K562 (cell line): ENCODE data around the gene PKHD1. TPM values are rescaled to one million over a fixed set of nuclear protein-coding genes. Genes with fewer than 3 reads are reported as not detected.

ENCODE experiments used
- ATAC-seq: fragments of 200-7000 bp; cut with Tn5 transposase; 3 replicates; pipeline ENCODE4 v1.9.1; 2020; ENCODE audit warnings: moderate library complexity
- BruUV-seq: library from RNA; stranded (reverse); fragments of 400-500 nt; replicated peaks from 2 replicates; lab custom pipeline; 2021; lab: Mats Ljungman, UMichigan
- CTCF ChIA-PET: fragments of 300-600 bp; formaldehyde crosslinking; extraction: SDS; loops from one replicate; lab custom pipeline; 2021; ENCODE audit warnings: low intra/inter-chr PET ratio; lab: Yijun Ruan, JAX
- POLR2A ChIA-PET: fragments of 300-600, 350-650 bp; sonication (Branson Sonifier 250); formaldehyde crosslinking; extraction: SDS; loops from one replicate; lab custom pipeline; 2021; ENCODE audit warnings: antibody characterized with exemption, inconsistent platforms; lab: Yijun Ruan, JAX
- DNase-seq, 4 experiments: peaks; one replicate each; pipeline versions ENCODE4 v3.0.0 to v3.0.0-alpha.2; 2011 to 2018; ENCODE audit warnings: low spot score in 3 of 4, mixed read lengths in 3 of 4; ENCODE audit errors: extremely low read depth in 1 of 4
- FAIRE-seq: peaks from 2 replicates; lab custom pipeline; 2011; peaks lifted over from hg19 to GRCh38; lab: Jason Lieb, UNC
- H2AFZ ChIP-seq: 2 replicates; pipeline ENCODE4 v1.6.0; 2011; ENCODE audit warnings: low read depth, low read length, control low read depth, inconsistent platforms
- H3K27ac ChIP-seq: fragments of 200-600 bp; 3 replicates; pipeline ENCODE4 v1.8.0; 2011; ENCODE audit warnings: low read depth, mild to moderate bottlenecking, control low read depth, inconsistent platforms, low read length, moderate library complexity, mixed read lengths; ENCODE audit errors: extremely low read depth
- H3K27me3 ChIP-seq, 2 experiments: fragments of 300-600 bp in 1 of 2; 2 replicates in 1 of 2; 3 replicates in 1 of 2; pipeline versions ENCODE4 v1.6.0 to v1.8.0; 2011; ENCODE audit warnings: inconsistent platforms in 2 of 2, low read length in 2 of 2, mild to moderate bottlenecking in 1 of 2, mixed read lengths in 1 of 2, moderate library complexity in 1 of 2; ENCODE audit not compliant: control insufficient read depth in 2 of 2, insufficient read depth in 2 of 2
- H3K36me3 ChIP-seq: fragments of 300-600 bp; 3 replicates; pipeline ENCODE4 v1.8.0; 2011; ENCODE audit warnings: mild to moderate bottlenecking, low read length, inconsistent platforms; ENCODE audit not compliant: control insufficient read depth, insufficient read depth
- H3K4me1 ChIP-seq, 2 experiments: fragments of 200-600 bp in 1 of 2; replicated peaks in 1 of 2; 2 replicates in 1 of 2; 3 replicates in 1 of 2; pipeline versions ENCODE4 v1.5.1 to v1.8.0; 2011; ENCODE audit warnings: inconsistent platforms in 2 of 2, low read length in 2 of 2, mild to moderate bottlenecking in 1 of 2, mixed read lengths in 1 of 2, moderate library complexity in 1 of 2; ENCODE audit not compliant: control insufficient read depth in 2 of 2, insufficient read depth in 2 of 2
- H3K4me2 ChIP-seq: 2 replicates; pipeline ENCODE4 v1.6.1; 2011; ENCODE audit warnings: low read length, control low read depth, inconsistent platforms, mixed read lengths; ENCODE audit not compliant: insufficient read depth
- H3K4me3 ChIP-seq: fragments of 200-600 bp; sonication (generic), shearing (Covaris generic); 2 replicates; pipeline ENCODE4 v1.5.1; 2016; ENCODE audit warnings: control low read depth, inconsistent platforms
- H3K79me2 ChIP-seq: fragments of 200-600 bp; 3 replicates; pipeline ENCODE4 v1.8.0; 2011; ENCODE audit warnings: low read length, inconsistent platforms; ENCODE audit not compliant: control insufficient read depth, insufficient read depth
- H3K9ac ChIP-seq, 2 experiments: 2 replicates each; pipeline versions ENCODE4 v1.6.0 to v1.6.1; 2011; ENCODE audit warnings: low read depth in 2 of 2, low read length in 2 of 2, control low read depth in 1 of 2, inconsistent platforms in 1 of 2, mild to moderate bottlenecking in 1 of 2, mixed read lengths in 1 of 2; ENCODE audit not compliant: insufficient read depth in 1 of 2
- H3K9me1 ChIP-seq: one replicate; pipeline ENCODE4 v1.6.0; 2011; ENCODE audit warnings: inconsistent platforms, mild to moderate bottlenecking, low read length, moderate library complexity; ENCODE audit not compliant: control insufficient read depth, insufficient read depth
- H3K9me3 ChIP-seq: replicated peaks from 2 replicates; pipeline ENCODE4 v1.5.1; 2011; ENCODE audit warnings: low read depth, low read length, inconsistent platforms; ENCODE audit not compliant: control insufficient read depth, insufficient read depth
- H4K20me1 ChIP-seq: replicated peaks from 2 replicates; pipeline ENCODE4 v1.6.1; 2011; ENCODE audit warnings: low read length, inconsistent platforms, mixed read lengths; ENCODE audit not compliant: control insufficient read depth, insufficient read depth
- CREBBP ChIP-seq: IDR thresholded peaks from one replicate; pipeline ENCODE4 v1.6.1; 2012; ENCODE audit warnings: low read depth, mild to moderate bottlenecking, control low read depth, inconsistent platforms, low read length
- ESRRB ChIP-seq: fragments of 250-450 bp; sonication (Bioruptor Pico); IDR thresholded peaks from 2 replicates; pipeline ENCODE4 v1.5.0; 2020; ENCODE audit warnings: mild to moderate bottlenecking, moderate library complexity, borderline replicate concordance
- ETV5 ChIP-seq: sonication (generic); formaldehyde crosslinking; IDR thresholded peaks from 2 replicates; pipeline ENCODE4 v1.4.0; 2020; ENCODE audit warnings: low read depth, mild to moderate bottlenecking, missing genetic modification reagents
- GABPA ChIP-seq: fragments of 200-800 bp; sonication (Bioruptor generic); conservative IDR thresholded peaks from 2 replicates; pipeline ENCODE4 v1.6.1; 2016; ENCODE audit warnings: low read depth, missing genetic modification characterization, missing compliant biosample characterization
- GABPB2 ChIP-seq: fragments of 250-450 bp; sonication (Bioruptor Pico); conservative IDR thresholded peaks from 2 replicates; pipeline ENCODE4 v1.5.1; 2021; ENCODE audit warnings: mild to moderate bottlenecking
- GTF2A2 ChIP-seq: IDR thresholded peaks from 2 replicates; pipeline ENCODE4 v1.6.1; 2016; ENCODE audit warnings: mild to moderate bottlenecking, missing genetic modification characterization, missing compliant biosample characterization
- HMG20B ChIP-seq: fragments of 250-450 bp; sonication (Bioruptor Pico); IDR thresholded peaks from 2 replicates; pipeline ENCODE4 v1.5.0; 2021; ENCODE audit warnings: mild to moderate bottlenecking
- PHF21A ChIP-seq: fragments of 450-650 bp; IDR thresholded peaks from 2 replicates; pipeline ENCODE4 v1.6.1; 2017; ENCODE audit warnings: low read depth, borderline replicate concordance
- RBBP5 ChIP-seq: fragments of 200-600 bp; sonication (generic); IDR thresholded peaks from 2 replicates; pipeline ENCODE4 v1.6.1; 2012; ENCODE audit warnings: borderline replicate concordance, mild to moderate bottlenecking, low read length, control low read depth, inconsistent platforms; ENCODE audit not compliant: insufficient read depth, poor library complexity, severe bottlenecking
- RUNX1 ChIP-seq: sonication (generic); IDR thresholded peaks from 2 replicates; pipeline ENCODE4 v1.6.1; 2016; ENCODE audit warnings: antibody characterized with exemption, low read depth
- SMARCA5 ChIP-seq: fragments of 450-650 bp; IDR thresholded peaks from 2 replicates; pipeline ENCODE4 v1.6.1; 2016
- TAF15 ChIP-seq: fragments of 200-400 bp; formaldehyde crosslinking; IDR thresholded peaks from 2 replicates; pipeline ENCODE4 v1.6.1; 2017; ENCODE audit warnings: mild to moderate bottlenecking, low read depth, low read length, moderate library complexity
- TFE3 ChIP-seq: fragments of 450-650 bp; formaldehyde crosslinking; IDR thresholded peaks from 2 replicates; pipeline ENCODE4 v1.4.0; 2020; ENCODE audit warnings: mild to moderate bottlenecking, mixed read lengths
- TSC22D4 ChIP-seq: fragments of 450-650 bp; IDR thresholded peaks from 2 replicates; pipeline ENCODE4 v1.6.1; 2016; ENCODE audit warnings: missing genetic modification characterization, missing biosample characterization, control low read depth
- VEZF1 ChIP-seq: fragments of 200-800 bp; sonication (Bioruptor generic); IDR thresholded peaks from 2 replicates; pipeline ENCODE4 v1.6.1; 2017; ENCODE audit warnings: missing genetic modification characterization, missing compliant biosample characterization
- ZNF197 ChIP-seq: fragments of 200-800 bp; sonication (Bioruptor generic); IDR thresholded peaks from 2 replicates; pipeline ENCODE4 v1.6.1; 2016; ENCODE audit warnings: low read depth, missing genetic modification characterization, missing compliant biosample characterization
- ZNF23 ChIP-seq: fragments of 250-450 bp; sonication (Bioruptor Pico); IDR thresholded peaks from 2 replicates; pipeline ENCODE4 v1.4.0; 2020; ENCODE audit warnings: mild to moderate bottlenecking
- WGBS: fragments of 100-300 bp; shearing (Covaris generic); methylation state at CpG from one replicate; pipeline ENCODE4 v1.1.6; 2016; ENCODE audit warnings: low coverage, mixed read lengths; ENCODE audit not compliant: insufficient coverage; ENCODE audit errors: missing lambda C conversion rate; 5-methylcytosine and 5-hydroxymethylcytosine counted together
- in situ Hi-C: fragments of 300-500 bp; cut with MboI; formaldehyde crosslinking; loops from 4 replicates; pipeline ENCODE4 v1.15.0; 2018; ENCODE audit warnings: inconsistent platforms, mixed read lengths
- intact Hi-C: fragments of 100-400 bp; cut with micrococcal nuclease; formaldehyde crosslinking; loops from 2 replicates; pipeline ENCODE4 v1.14.2; 2022
- polyA plus RNA-seq, 8 experiments: library from polyadenylated mRNA; depleted of rRNA in 4 of 8; stranded (reverse) in 5 of 8; unstranded in 3 of 8; fragments of >200 nt; fragmentation: Nextera tagmentation in 2 of 8; fragmentation: Illumina TruSeq in 1 of 8; extraction: Ambion mirVana in 2 of 8; extraction: Trizol in 1 of 8; gene quantifications; 2 replicates each; pipeline versions ENCODE4 v1.2.1 to v1.2.3, GENCODE V29; 2011 to 2014; ENCODE audit warnings: inconsistent platforms in 1 of 8, missing spikeins in 1 of 8
- total RNA-seq, 7 experiments: library from RNA; depleted of rRNA in 6 of 7; stranded (reverse); fragments of >200 nt in 6 of 7; fragmentation: Illumina TruSeq in 2 of 7; extraction: Trizol in 2 of 7; gene quantifications; 2 replicates each; pipeline versions ENCODE4 v1.2.1 to v1.2.3, GENCODE V29; 2011 to 2021; ENCODE audit warnings: low replicate concordance in 1 of 7
- TF ChIP-seq, protein P1 (sequence below): sonication (generic); formaldehyde crosslinking; IDR thresholded peaks from 2 replicates; pipeline ENCODE4 v1.8.0; 2022; ENCODE audit warnings: mild to moderate bottlenecking, missing genetic modification reagents, borderline replicate concordance

PKHD1 gene
- total and polyA plus RNA-seq, 9 of the 15 experiments (the other 6 are each of a cell fraction or from before 2014, with no cell fraction given): 0.01 to 0.04 (median 0.01) TPM; not detected in 6

- H3K79me2 ChIP-seq: no peaks in the 10 kb centered on the region
- no peak overlapping the region for H3K4me3 ChIP-seq
- H3K4me2 ChIP-seq: no peak overlapping the region
- no peaks in the 10 kb centered on the region for H3K36me3 ChIP-seq
- BruUV-seq: no TSS peak
- no peak overlapping the region for H2AFZ ChIP-seq
- no peak overlapping the region for H3K27ac ChIP-seq
- no peak for FAIRE-seq
- intact Hi-C loops: no loop called here
- H3K27me3 ChIP-seq: no peaks in the 10 kb centered on the region
- no peak overlapping the region for H3K9ac ChIP-seq
- ChIA-PET POLR2A (no interaction called here), CTCF (no interaction called here)
- no peaks in the 10 kb centered on the region for H3K9me3 ChIP-seq
- TF ChIP-seq RBBP5 (no peak), TSC22D4 (tag) (no peak), VEZF1 (no peak), GABPA (tag) (no peak), PHF21A (no peak), TFE3 (no peak), ZNF197 (CRISPR knock-in tag) (no peak), TAF15 (no peak), GABPB2 (CRISPR knock-in tag) (no peak), HMG20B (CRISPR knock-in tag) (no peak), SMARCA5 (no peak), GTF2A2 (no peak), ETV5 (no peak), CREBBP (no peak), RUNX1 (no peak), ZNF23 (CRISPR knock-in tag) (no peak), ESRRB (CRISPR knock-in tag) (no peak)
- TF ChIP-seq, protein P1, sequence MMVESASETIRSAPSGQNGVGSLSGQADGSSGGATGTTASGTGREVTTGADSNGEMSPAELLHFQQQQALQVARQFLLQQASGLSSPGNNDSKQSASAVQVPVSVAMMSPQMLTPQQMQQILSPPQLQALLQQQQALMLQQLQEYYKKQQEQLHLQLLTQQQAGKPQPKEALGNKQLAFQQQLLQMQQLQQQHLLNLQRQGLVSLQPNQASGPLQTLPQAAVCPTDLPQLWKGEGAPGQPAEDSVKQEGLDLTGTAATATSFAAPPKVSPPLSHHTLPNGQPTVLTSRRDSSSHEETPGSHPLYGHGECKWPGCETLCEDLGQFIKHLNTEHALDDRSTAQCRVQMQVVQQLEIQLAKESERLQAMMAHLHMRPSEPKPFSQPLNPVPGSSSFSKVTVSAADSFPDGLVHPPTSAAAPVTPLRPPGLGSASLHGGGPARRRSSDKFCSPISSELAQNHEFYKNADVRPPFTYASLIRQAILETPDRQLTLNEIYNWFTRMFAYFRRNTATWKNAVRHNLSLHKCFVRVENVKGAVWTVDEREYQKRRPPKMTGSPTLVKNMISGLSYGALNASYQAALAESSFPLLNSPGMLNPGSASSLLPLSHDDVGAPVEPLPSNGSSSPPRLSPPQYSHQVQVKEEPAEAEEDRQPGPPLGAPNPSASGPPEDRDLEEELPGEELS (CRISPR knock-in tag): no peak
- no peak for DNase-seq
- in situ Hi-C loops: no loop called here
- 2% methylated on average over 3 of the region's 3 CpGs for WGBS
- ATAC-seq: no peak
- no peaks in the 10 kb centered on the region for H4K20me1 ChIP-seq
- H3K9me1 ChIP-seq: no peaks in the 10 kb centered on the region
- H3K4me1 ChIP-seq: no peaks in the 10 kb centered on the region
These were observed 479.0 kb downstream of the PKHD1 start for GRCh38 chr6:51608383-51608782.
